Suprapubic skin (tissue), 4 donors: ENCODE measurements around the gene BEST4. TPM values are rescaled to one million over a fixed set of nuclear protein-coding genes. Genes with fewer than 3 reads are reported as not detected.
A peak's percentile ranks its signal among the peaks of the same experiment; 100 is the strongest.

Experiments used
- DNase-seq, 2 donors: peaks; one replicate each; pipeline ENCODE4 v3.0.0-alpha.2; 2019; ENCODE audit warnings: low spot score in 2 of 2
- H3K27ac ChIP-seq: fragments of 200-600 bp; sonication (generic); one replicate; pipeline ENCODE4 v1.5.1; 2019
- H3K27me3 ChIP-seq: fragments of 200-600 bp; sonication (generic); one replicate; pipeline ENCODE4 v1.5.1; 2019
- H3K36me3 ChIP-seq: fragments of 200-600 bp; sonication (generic); one replicate; pipeline ENCODE4 v1.5.1; 2019
- H3K4me1 ChIP-seq: fragments of 200-600 bp; sonication (generic); one replicate; pipeline ENCODE4 v1.5.1; 2019
- H3K4me3 ChIP-seq: fragments of 200-600 bp; sonication (generic); one replicate; pipeline ENCODE4 v1.5.1; 2019; ENCODE audit warnings: mild to moderate bottlenecking
- H3K9me3 ChIP-seq: fragments of 200-600 bp; sonication (generic); one replicate; pipeline ENCODE4 v1.5.1; 2019
- EP300 ChIP-seq: sonication (generic); formaldehyde crosslinking; IDR thresholded peaks from one replicate; pipeline ENCODE4 v1.6.1; 2017; ENCODE audit warnings: antibody characterized with exemption
- POLR2A ChIP-seq, 2 donors: fragments of 450-650 bp; IDR thresholded peaks; one replicate each; pipeline ENCODE4 v1.6.1; 2017; ENCODE audit warnings: antibody characterized with exemption in 2 of 2, mild to moderate bottlenecking in 2 of 2, moderate library complexity in 2 of 2
- POLR2AphosphoS5 ChIP-seq, 3 donors: sonication (generic); formaldehyde crosslinking; IDR thresholded peaks; one replicate each; pipeline ENCODE4 v1.6.1; 2017; ENCODE audit warnings: antibody characterized with exemption in 3 of 3
- WGBS: methylation state at CpG from one replicate; pipeline ENCODE4 v1.1.5; 2018; 5-methylcytosine and 5-hydroxymethylcytosine counted together
- total RNA-seq, 4 donors: library from RNA; depleted of rRNA; stranded (reverse); fragments of >200 nt; gene quantifications; one replicate each; pipeline ENCODE4 v1.1.0, GENCODE V29; 2016
- TF ChIP-seq, protein P1 (sequence below), 2 donors: fragments of 200-600 bp in 1 of 2; fragments of 450-650 bp in 1 of 2; sonication (generic) in 1 of 2; IDR thresholded peaks; one replicate each; pipeline ENCODE4 v1.5.1; 2016 to 2019; ENCODE audit warnings: antibody characterized with exemption in 2 of 2, mild to moderate bottlenecking in 1 of 2, moderate library complexity in 1 of 2

BEST4 gene
- total RNA-seq, 4 donors from 2014 or later = 0.30 to 0.72 (median 0.30) TPM; not detected in 1

DNA sequence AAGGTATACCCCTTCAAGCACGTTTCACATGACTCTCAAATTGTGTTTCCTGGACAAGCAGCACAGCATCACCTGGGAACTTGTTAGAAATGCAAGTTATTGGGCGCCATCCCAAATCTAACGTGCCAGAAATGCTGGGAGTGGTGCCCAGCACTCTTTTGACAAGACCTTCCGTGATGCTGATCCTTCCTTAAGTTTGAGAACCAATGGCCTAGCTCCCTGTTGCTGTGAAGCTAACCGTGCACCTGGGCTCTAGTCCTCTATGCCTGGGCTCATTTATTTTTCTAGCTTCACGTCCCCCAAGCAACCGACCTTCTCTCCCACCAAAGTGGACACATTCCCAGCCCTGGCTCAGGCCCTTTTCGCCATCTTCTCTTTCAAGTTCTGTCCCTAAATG is 4.3 kb downstream of the BEST4 start:
- Histone ChIP-seq H3K27ac (peak overlapping the region; percentile 43), H3K4me3 (peak overlapping the region; percentile 51), H3K9me3 (no peaks in the 10 kb centered on the region), H3K36me3 (peaks cover 25% of the 10 kb centered on the region), H3K27me3 (no peaks in the 10 kb centered on the region), H3K4me1 (peaks cover 37% of the 10 kb centered on the region)
- WGBS = 27% methylated on average over 8 of the region's 8 CpGs
- TF ChIP-seq, protein P1, sequence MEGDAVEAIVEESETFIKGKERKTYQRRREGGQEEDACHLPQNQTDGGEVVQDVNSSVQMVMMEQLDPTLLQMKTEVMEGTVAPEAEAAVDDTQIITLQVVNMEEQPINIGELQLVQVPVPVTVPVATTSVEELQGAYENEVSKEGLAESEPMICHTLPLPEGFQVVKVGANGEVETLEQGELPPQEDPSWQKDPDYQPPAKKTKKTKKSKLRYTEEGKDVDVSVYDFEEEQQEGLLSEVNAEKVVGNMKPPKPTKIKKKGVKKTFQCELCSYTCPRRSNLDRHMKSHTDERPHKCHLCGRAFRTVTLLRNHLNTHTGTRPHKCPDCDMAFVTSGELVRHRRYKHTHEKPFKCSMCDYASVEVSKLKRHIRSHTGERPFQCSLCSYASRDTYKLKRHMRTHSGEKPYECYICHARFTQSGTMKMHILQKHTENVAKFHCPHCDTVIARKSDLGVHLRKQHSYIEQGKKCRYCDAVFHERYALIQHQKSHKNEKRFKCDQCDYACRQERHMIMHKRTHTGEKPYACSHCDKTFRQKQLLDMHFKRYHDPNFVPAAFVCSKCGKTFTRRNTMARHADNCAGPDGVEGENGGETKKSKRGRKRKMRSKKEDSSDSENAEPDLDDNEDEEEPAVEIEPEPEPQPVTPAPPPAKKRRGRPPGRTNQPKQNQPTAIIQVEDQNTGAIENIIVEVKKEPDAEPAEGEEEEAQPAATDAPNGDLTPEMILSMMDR (IDR thresholded peaks at IDR 0.05) = no peak
- TF ChIP-seq EP300 (no peak), POLR2A (IDR thresholded peaks at IDR 0.05) (no peak), POLR2AphosphoS5 (IDR thresholded peaks at IDR 0.05) (no peak)
- DNase-seq = no peak

DNA sequence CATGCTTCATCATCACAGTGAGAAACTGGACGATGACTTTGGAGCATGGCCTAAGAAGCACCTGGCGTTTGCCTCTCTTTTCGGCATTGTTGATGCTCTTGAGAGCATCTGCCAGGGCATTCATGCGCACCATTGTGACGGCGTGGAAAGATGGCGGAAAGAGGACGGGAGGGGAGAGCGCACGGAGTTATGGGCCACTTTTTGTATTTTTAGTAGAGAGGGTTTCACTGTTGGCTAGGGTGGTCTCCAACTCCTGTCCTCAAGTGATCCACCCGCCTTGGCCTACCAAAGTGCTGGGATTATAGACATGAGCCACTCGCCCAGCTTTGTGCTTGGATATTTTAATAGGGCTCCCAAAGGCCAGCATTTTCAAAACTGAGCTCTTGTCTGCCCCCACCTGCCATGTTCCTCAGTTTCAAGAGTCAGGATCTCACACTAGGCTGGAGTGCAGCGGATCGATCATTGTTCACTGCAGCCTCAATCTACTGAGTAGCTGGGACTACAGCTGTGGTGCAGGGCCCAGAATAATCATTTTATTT is 7.3 kb downstream of the BEST4 start:
- 90% methylated on average over 14 of the region's 14 CpGs for WGBS
- TF ChIP-seq POLR2AphosphoS5 (IDR thresholded peaks at IDR 0.05) (no peak), POLR2A (IDR thresholded peaks at IDR 0.05) (no peak), EP300 (no peak)
- TF ChIP-seq, protein P1 (IDR thresholded peaks at IDR 0.05) = no peak
- no peaks in the 10 kb centered on the region for H3K27me3 ChIP-seq
- no peaks in the 10 kb centered on the region for H3K9me3 ChIP-seq
- no peak overlapping the region for H3K27ac ChIP-seq
- peaks cover 51% of the 10 kb centered on the region for H3K4me1 ChIP-seq
- H3K36me3 ChIP-seq = peaks cover 40% of the 10 kb centered on the region
- no peak for DNase-seq
- no peak overlapping the region for H3K4me3 ChIP-seq

GRCh38 chr1:44778705-44779576 is 9.0 kb downstream of the BEST4 start:
- Histone ChIP-seq H3K4me3 (no peak overlapping the region), H3K9me3 (no peaks in the 10 kb centered on the region), H3K4me1 (peaks cover 41% of the 10 kb centered on the region), H3K36me3 (peaks cover 40% of the 10 kb centered on the region), H3K27ac (no peak overlapping the region), H3K27me3 (no peaks in the 10 kb centered on the region)
- no peak for TF ChIP-seq POLR2AphosphoS5 (IDR thresholded peaks at IDR 0.05)
- TF ChIP-seq EP300 = no peak
- TF ChIP-seq, protein P1 (IDR thresholded peaks at IDR 0.05) = no peak
- TF ChIP-seq POLR2A (IDR thresholded peaks at IDR 0.05) = no peak
- no peak for DNase-seq
- WGBS = 93% methylated on average over 6 of the region's 6 CpGs

DNA sequence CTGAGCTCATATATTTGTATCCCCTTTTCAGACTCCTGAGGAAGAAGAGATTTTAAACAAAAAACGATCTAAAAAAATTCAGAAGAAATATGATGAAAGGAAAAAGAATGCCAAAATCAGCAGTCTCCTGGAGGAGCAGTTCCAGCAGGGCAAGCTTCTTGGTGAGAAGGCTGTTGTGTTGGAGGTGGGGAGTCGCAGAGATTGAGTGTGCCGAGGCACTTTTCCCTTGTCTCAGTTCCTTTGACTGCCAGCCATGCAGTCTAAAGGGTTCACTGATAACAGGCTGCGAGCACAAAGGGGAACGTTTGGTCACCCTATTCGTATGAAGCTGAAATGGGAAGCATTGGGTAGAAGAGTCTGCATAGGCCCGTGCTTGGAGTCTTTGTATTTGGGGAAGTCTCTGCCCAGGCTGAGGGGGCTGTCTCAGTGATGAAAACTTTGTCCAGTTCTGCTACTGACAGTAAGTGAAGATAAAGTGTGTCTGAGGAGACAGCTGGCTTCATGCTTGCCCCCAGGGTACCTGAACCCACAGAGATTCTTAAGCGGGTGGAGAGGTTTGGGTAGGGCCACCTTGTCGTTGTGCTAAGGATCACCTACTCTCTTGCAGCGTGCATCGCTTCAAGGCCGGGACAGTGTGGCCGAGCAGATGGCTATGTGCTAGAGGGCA is 9.9 kb downstream of the BEST4 start:
- peaks cover 40% of the 10 kb centered on the region for H3K36me3 ChIP-seq
- H3K4me1 ChIP-seq = peaks cover 33% of the 10 kb centered on the region
- 75% methylated on average over 13 of the region's 13 CpGs for WGBS
- H3K4me3 ChIP-seq = no peak overlapping the region
- H3K9me3 ChIP-seq = no peaks in the 10 kb centered on the region
- H3K27ac ChIP-seq = no peak overlapping the region
- H3K27me3 ChIP-seq = no peaks in the 10 kb centered on the region
- no peak for DNase-seq
- TF ChIP-seq POLR2AphosphoS5 (IDR thresholded peaks at IDR 0.05) (no peak), POLR2A (IDR thresholded peaks at IDR 0.05) (no peak), EP300 (no peak)
- TF ChIP-seq, protein P1 (IDR thresholded peaks at IDR 0.05) = no peak

DNA sequence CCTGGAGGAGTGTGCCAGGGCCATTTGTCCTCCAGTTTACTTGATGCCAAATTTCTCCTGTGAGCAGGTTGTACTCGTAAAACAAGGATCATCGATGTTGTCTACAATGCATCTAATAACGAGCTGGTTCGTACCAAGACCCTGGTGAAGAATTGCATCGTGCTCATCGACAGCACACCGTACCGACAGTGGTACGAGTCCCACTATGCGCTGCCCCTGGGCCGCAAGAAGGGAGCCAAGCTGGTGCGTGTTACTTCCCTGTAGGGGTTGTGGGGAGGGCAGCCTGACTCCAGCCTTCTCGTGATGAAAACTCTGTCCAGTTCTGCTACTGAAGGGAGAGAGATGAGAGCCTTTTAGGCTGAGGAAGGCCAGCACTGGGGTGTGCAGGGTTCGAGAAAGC is 10.4 kb downstream of the BEST4 start:
- peaks cover 33% of the 10 kb centered on the region for H3K4me1 ChIP-seq
- no peak overlapping the region for H3K4me3 ChIP-seq
- DNase-seq = no peak
- H3K9me3 ChIP-seq = no peaks in the 10 kb centered on the region
- no peaks in the 10 kb centered on the region for H3K27me3 ChIP-seq
- H3K27ac ChIP-seq = no peak overlapping the region
- peaks cover 40% of the 10 kb centered on the region for H3K36me3 ChIP-seq
- 76% methylated on average over 14 of the region's 14 CpGs for WGBS
- no peak for TF ChIP-seq EP300
- no peak for TF ChIP-seq POLR2AphosphoS5 (IDR thresholded peaks at IDR 0.05)
- no peak for TF ChIP-seq POLR2A (IDR thresholded peaks at IDR 0.05)
- TF ChIP-seq, protein P1 (IDR thresholded peaks at IDR 0.05) = no peak
